ENCODE measurements around the gene PHIP.
"Not testable (repeated sequence)": the region's sequence is repeated elsewhere in the genome, so short reads cannot be mapped to it uniquely, and the experiment has no call there.

The PHIP gene

GRCh38 chr6:78925317-78925716 is 152.7 kb downstream of the PHIP start:
- no peak for DNase-seq (ENCODE audit: low read depth)

- DNase-seq (ENCODE audit: low read depth): not testable (repeated sequence)
Measured at GRCh38 chr6:78921168-78921567, 156.9 kb downstream of the PHIP start.

- no peak for DNase-seq (ENCODE audit: low read depth)
Measured at GRCh38 chr6:78917788-78918187, 160.3 kb downstream of the PHIP start.

GRCh38 chr6:78916411-78916810 is 161.6 kb downstream of the PHIP start:
- DNase-seq (ENCODE audit: low read depth): no peak

GRCh38 chr6:78911218-78911940 is 166.7 kb downstream of the PHIP start:
- no peak for DNase-seq (ENCODE audit: low read depth)

- no peak for DNase-seq (ENCODE audit: low read depth)
Measured at GRCh38 chr6:78910591-78911171, 167.4 kb downstream of the PHIP start.

- DNase-seq (ENCODE audit: low read depth): no peak
Measured at GRCh38 chr6:78910010-78910409, 168.0 kb downstream of the PHIP start.

- DNase-seq (ENCODE audit: low read depth): peak; percentile 74
Measured at GRCh38 chr6:78909391-78909790, 168.7 kb downstream of the PHIP start.

GRCh38 chr6:78908621-78909020 is 169.4 kb downstream of the PHIP start:
- no peak for DNase-seq (ENCODE audit: low read depth)

- DNase-seq (ENCODE audit: low read depth): no peak
Measured at GRCh38 chr6:78896227-78896626, 181.8 kb downstream of the PHIP start.

GRCh38 chr6:78889901-78890300 is 188.2 kb downstream of the PHIP start:
- DNase-seq (ENCODE audit: low read depth): not testable (repeated sequence)

All from EH (cell line).